Transverse colon (tissue), 4 donors: Measurements from ENCODE around the gene CPNE4. TPM values are rescaled to one million over a fixed set of nuclear protein-coding genes. Genes with fewer than 3 reads are reported as not detected.

Source experiments
- DNase-seq: peaks from one replicate; pipeline ENCODE4 v3.0.0-alpha.2; 2019
- H3K27ac ChIP-seq, 4 donors: fragments of 200-600 bp; sonication (generic); 2 replicates each; pipeline ENCODE4 v1.5.1; 2016 to 2018; ENCODE audit warnings: inconsistent platforms in 4 of 4
- H3K27me3 ChIP-seq: fragments of 200-600 bp; sonication (generic); 2 replicates; pipeline ENCODE4 v1.5.1; 2017; ENCODE audit warnings: inconsistent platforms
- H3K36me3 ChIP-seq, 4 donors: fragments of 200-600 bp; sonication (generic); 2 replicates each; pipeline ENCODE4 v1.5.1; 2017 to 2019; ENCODE audit warnings: inconsistent platforms in 4 of 4
- H3K4me1 ChIP-seq, 4 donors: fragments of 200-600 bp; sonication (generic); 2 replicates each; pipeline ENCODE4 v1.5.1; 2017 to 2020; ENCODE audit warnings: inconsistent platforms in 4 of 4
- H3K4me3 ChIP-seq, 4 donors: fragments of 200-600 bp; sonication (generic); 1 replicate in 1 of 4; 2 replicates in 3 of 4; pipeline versions ENCODE4 v1.5.1 to v1.6.1; 2017 to 2019; ENCODE audit warnings: inconsistent platforms in 4 of 4
- H3K9me3 ChIP-seq, 2 donors: fragments of 200-600 bp; sonication (generic); 2 replicates each; pipeline ENCODE4 v1.5.1; 2017 to 2019; ENCODE audit warnings: inconsistent platforms in 2 of 2
- EP300 ChIP-seq: sonication (generic); formaldehyde crosslinking; IDR thresholded peaks from one replicate; pipeline ENCODE4 v1.6.1; 2017; ENCODE audit warnings: antibody characterized with exemption, low read depth
- POLR2A ChIP-seq: fragments of 450-650 bp; IDR thresholded peaks from one replicate; pipeline ENCODE4 v1.6.1; 2016; ENCODE audit warnings: antibody characterized with exemption, mild to moderate bottlenecking, moderate library complexity
- POLR2AphosphoS5 ChIP-seq, 3 donors: sonication (generic); formaldehyde crosslinking; IDR thresholded peaks; one replicate each; pipeline ENCODE4 v1.6.1; 2016; ENCODE audit warnings: antibody characterized with exemption in 3 of 3
- WGBS, 2 donors: methylation state at CpG; one replicate each; pipeline ENCODE4 v1.1.5; 2018; ENCODE audit warnings: low coverage in 1 of 2; 5-methylcytosine and 5-hydroxymethylcytosine counted together
- in situ Hi-C, 4 donors: fragments of 200-750 bp; cut with MboI; loops; one replicate each; pipeline versions ENCODE4 v1.15.0 to v1.15.1; 2017; ENCODE audit warnings: low sequenced_read_pairs in 3 of 4, low pct_ligation_motif_present in 1 of 4, low pct_unique_long_range_greater_than_20kb in 1 of 4
- intact Hi-C: fragments of 100-400 bp; cut with DNase I; formaldehyde crosslinking; loops from one replicate; pipeline ENCODE4 v1.15.1; 2023; ENCODE audit warnings: low total_unique reads
- total RNA-seq, 4 donors: library from RNA; depleted of rRNA; stranded (reverse); fragments of >200 nt; gene quantifications; one replicate each; pipeline ENCODE4 v1.1.0, GENCODE V29; 2016
- TF ChIP-seq, protein P1 (sequence below), 5 experiments: fragments of 200-600 bp in 3 of 5; fragments of 450-650 bp in 2 of 5; sonication (generic) in 3 of 5; IDR thresholded peaks; 1 replicate in 2 of 5; 2 replicates in 3 of 5; pipeline ENCODE4 v1.5.1; 2016 to 2017; ENCODE audit warnings: antibody characterized with exemption in 5 of 5, inconsistent platforms in 3 of 5, mild to moderate bottlenecking in 2 of 5, moderate library complexity in 1 of 5

Gene CPNE4
- total RNA-seq, 4 donors from 2014 or later = 0.16 to 1.5 TPM; not detected in 2

DNA sequence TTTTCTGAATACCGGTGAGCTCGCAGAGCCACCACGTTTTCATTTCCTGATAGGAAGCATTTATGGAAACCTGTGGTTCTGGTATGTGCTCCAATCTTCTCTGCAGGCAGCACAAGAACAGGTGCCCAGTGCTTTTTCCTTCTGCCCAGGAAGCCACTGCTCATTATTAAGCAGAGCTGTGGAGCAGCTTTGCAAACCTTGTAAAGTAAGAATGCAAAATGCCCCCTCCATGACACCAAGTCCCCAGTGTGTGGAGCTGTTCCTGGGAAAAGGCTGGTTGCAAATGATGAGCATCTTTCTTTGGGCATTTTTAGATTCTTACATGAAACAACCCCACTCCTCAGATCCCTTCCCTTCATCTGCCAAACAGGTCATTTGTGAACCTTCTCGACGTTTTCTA lies 466.4 kb downstream of the CPNE4 start:
- no peaks in the 10 kb centered on the region for H3K27me3 ChIP-seq
- TF ChIP-seq POLR2A (no peak), EP300 (no peak), POLR2AphosphoS5 (IDR thresholded peaks at IDR 0.05) (no peak)
- TF ChIP-seq, protein P1, sequence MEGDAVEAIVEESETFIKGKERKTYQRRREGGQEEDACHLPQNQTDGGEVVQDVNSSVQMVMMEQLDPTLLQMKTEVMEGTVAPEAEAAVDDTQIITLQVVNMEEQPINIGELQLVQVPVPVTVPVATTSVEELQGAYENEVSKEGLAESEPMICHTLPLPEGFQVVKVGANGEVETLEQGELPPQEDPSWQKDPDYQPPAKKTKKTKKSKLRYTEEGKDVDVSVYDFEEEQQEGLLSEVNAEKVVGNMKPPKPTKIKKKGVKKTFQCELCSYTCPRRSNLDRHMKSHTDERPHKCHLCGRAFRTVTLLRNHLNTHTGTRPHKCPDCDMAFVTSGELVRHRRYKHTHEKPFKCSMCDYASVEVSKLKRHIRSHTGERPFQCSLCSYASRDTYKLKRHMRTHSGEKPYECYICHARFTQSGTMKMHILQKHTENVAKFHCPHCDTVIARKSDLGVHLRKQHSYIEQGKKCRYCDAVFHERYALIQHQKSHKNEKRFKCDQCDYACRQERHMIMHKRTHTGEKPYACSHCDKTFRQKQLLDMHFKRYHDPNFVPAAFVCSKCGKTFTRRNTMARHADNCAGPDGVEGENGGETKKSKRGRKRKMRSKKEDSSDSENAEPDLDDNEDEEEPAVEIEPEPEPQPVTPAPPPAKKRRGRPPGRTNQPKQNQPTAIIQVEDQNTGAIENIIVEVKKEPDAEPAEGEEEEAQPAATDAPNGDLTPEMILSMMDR (IDR thresholded peaks at IDR 0.05) = no peak
- DNase-seq = no peak
- H3K9me3 ChIP-seq = no peaks in the 10 kb centered on the region
- H3K36me3 ChIP-seq = no peaks in the 10 kb centered on the region
- WGBS, 2 donors = 64 to 80% methylated on average over 4 to 5 of the region's 5 CpGs
- in situ Hi-C loops (no loop called here), intact Hi-C loops (no loop called here)
- H3K4me1 ChIP-seq = no peaks in the 10 kb centered on the region
- H3K27ac ChIP-seq = no peak overlapping the region
- H3K4me3 ChIP-seq = no peak overlapping the region

DNA sequence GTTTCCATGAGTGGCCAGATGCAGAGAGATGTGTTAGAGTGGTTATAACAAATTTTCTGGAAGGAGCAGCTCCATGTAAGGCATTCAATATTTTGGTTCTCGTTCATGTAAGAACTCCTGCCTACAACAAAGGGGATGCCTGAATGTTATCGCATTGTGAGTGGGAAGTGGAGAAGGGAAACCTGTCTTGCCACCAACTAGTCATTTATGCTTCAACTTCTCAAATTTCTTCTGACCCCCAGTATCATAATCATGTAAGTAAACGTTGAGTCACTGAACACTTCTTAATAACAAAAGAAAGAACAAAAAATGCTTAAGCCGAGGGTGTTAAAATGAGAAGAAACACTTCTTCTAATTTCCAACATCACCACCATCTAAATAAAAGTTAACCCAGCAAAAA lies 470.0 kb downstream of the CPNE4 start:
- H3K27me3 ChIP-seq = no peaks in the 10 kb centered on the region
- 73 to 81% methylated on average over 4 of the region's 4 CpGs for WGBS, 2 donors
- H3K4me3 ChIP-seq = no peak overlapping the region
- H3K36me3 ChIP-seq = no peaks in the 10 kb centered on the region
- no peaks in the 10 kb centered on the region for H3K4me1 ChIP-seq
- in situ Hi-C loops = no loop called here
- H3K9me3 ChIP-seq = no peaks in the 10 kb centered on the region
- H3K27ac ChIP-seq = no peak overlapping the region
- DNase-seq = no peak
- TF ChIP-seq POLR2AphosphoS5 (IDR thresholded peaks at IDR 0.05) = no peak
- TF ChIP-seq POLR2A = no peak
- TF ChIP-seq EP300 = no peak
- TF ChIP-seq, protein P1 (IDR thresholded peaks at IDR 0.05) = no peak
- intact Hi-C loops = no loop called here

DNA sequence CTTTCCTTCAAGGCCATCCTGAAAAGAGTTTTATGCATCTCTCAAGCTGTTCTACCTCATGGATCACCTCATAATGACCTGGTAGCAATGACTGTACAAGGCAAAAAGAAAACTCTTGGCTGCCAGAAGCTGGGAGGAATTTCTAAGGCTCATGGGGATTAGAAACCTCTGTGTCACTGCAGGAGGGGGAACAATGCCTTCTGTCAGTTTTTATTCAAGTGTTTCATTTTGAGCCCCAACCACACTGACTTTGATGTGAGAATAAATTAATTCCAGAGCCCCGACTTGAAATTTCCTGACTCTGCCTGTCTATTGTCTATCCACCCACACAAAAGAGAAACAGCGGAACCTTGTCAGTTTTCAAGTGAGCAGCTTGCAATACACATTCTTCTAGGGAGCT lies 473.3 kb downstream of the CPNE4 start:
- H3K4me1 ChIP-seq = no peaks in the 10 kb centered on the region
- 60 to 87% methylated on average over 2 of the region's 2 CpGs for WGBS, 2 donors
- no peaks in the 10 kb centered on the region for H3K9me3 ChIP-seq
- intact Hi-C loops = no loop called here
- no peak overlapping the region for H3K27ac ChIP-seq
- no peak overlapping the region for H3K4me3 ChIP-seq
- no peaks in the 10 kb centered on the region for H3K27me3 ChIP-seq
- no peaks in the 10 kb centered on the region for H3K36me3 ChIP-seq
- no peak for DNase-seq
- TF ChIP-seq POLR2A (no peak), EP300 (no peak), POLR2AphosphoS5 (IDR thresholded peaks at IDR 0.05) (no peak)
- TF ChIP-seq, protein P1 (IDR thresholded peaks at IDR 0.05) = no peak
- in situ Hi-C loops = no loop called here

- Histone ChIP-seq H3K27ac (no peak overlapping the region), H3K36me3 (no peaks in the 10 kb centered on the region), H3K9me3 (no peaks in the 10 kb centered on the region), H3K27me3 (no peaks in the 10 kb centered on the region), H3K4me3 (no peak overlapping the region), H3K4me1 (no peaks in the 10 kb centered on the region)
- TF ChIP-seq POLR2A = no peak
- TF ChIP-seq, protein P1 (IDR thresholded peaks at IDR 0.05) = no peak
- no peak for TF ChIP-seq POLR2AphosphoS5 (IDR thresholded peaks at IDR 0.05)
- in situ Hi-C loops (no loop called here), intact Hi-C loops (no loop called here)
- no peak for DNase-seq
- 75% methylated on average over 3 of the region's 3 CpGs; no CpG with 5 or more reads in 1 of the 2 donors for WGBS, 2 donors
Observed at GRCh38 chr3:131560795-131561194, 474.0 kb downstream of the CPNE4 start.
